Measurements from ENCODE around the gene TMEM132C. TPM values are rescaled to one million over a fixed set of nuclear protein-coding genes. Genes with fewer than 3 reads are reported as not detected.
A peak's percentile ranks its signal among the peaks of the same experiment; 100 is the strongest.

TMEM132C gene
- total and polyA plus RNA-seq, 4 donors = 0.05 to 0.08 (median 0.05) TPM; not detected in 1

GRCh38 chr12:128259556-128260070, 7.4 kb upstream of the TMEM132C start:
- H3K4me3 ChIP-seq (ENCODE audit: low read depth in 1 of 3, low read length in 3 of 3) = no peak overlapping the region
- WGBS = 8% methylated on average over 5 of the region's 5 CpGs

GRCh38 chr12:128261757-128262156, 5.2 kb upstream of the TMEM132C start:
- Histone ChIP-seq H3K27me3 (ENCODE audit: control insufficient read depth in 4 of 4, insufficient read depth in 4 of 4, low read length in 3 of 4) (peaks cover 0 to 26% (median 8%) of the 10 kb centered on the region in 4 donors), H3K9ac (ENCODE audit: low read depth in 1 of 2, low read length in 2 of 2) (no peak overlapping the region), H3K4me1 (ENCODE audit: control insufficient read depth in 4 of 4, insufficient read depth in 4 of 4, low read length in 3 of 4) (no peaks in the 10 kb centered on the region), H3K9me3 (ENCODE audit: control insufficient read depth in 4 of 4, low read length in 3 of 4) (no peaks in the 10 kb centered on the region), H3K36me3 (ENCODE audit: control insufficient read depth in 4 of 4, insufficient read depth in 3 of 4, low read depth in 1 of 4, low read length in 3 of 4) (no peaks in the 10 kb centered on the region), H3K27ac (ENCODE audit: low read depth in 1 of 2, low read length in 2 of 2) (no peak overlapping the region), H3K4me3 (ENCODE audit: low read depth in 1 of 3, low read length in 3 of 3) (no peak overlapping the region)
- DNase-seq (ENCODE audit: low spot score) = no peak
- 83% methylated on average over 3 of the region's 3 CpGs for WGBS
- TF ChIP-seq CTCF (IDR thresholded peaks at IDR 0.05; ENCODE audit: low read depth, low read length, missing input control) (no peak), ZBTB33 (IDR thresholded peaks at IDR 0.05) (no peak), EGR1 (IDR thresholded peaks at IDR 0.05; ENCODE audit: low read depth in 2 of 2) (no peak), NR2F2 (IDR thresholded peaks at IDR 0.05) (no peak), RAD21 (IDR thresholded peaks at IDR 0.05) (no peak), TAF1 (conservative IDR thresholded peaks at IDR 0.05) (no peak), YY1 (IDR thresholded peaks at IDR 0.05) (no peak), HNF4A (conservative IDR thresholded peaks at IDR 0.05) (no peak), RXRA (IDR thresholded peaks at IDR 0.05) (no peak), FOXA1 (IDR thresholded peaks at IDR 0.05) (no peak), JUND (IDR thresholded peaks at IDR 0.05) (no peak), MAX (IDR thresholded peaks at IDR 0.05) (no peak), ATF3 (IDR thresholded peaks at IDR 0.05) (no peak)

More at GRCh38 chr12:128259556-128260070, 7.4 kb upstream of the TMEM132C start:
- Histone ChIP-seq H3K27me3 (ENCODE audit: control insufficient read depth in 4 of 4, insufficient read depth in 4 of 4, low read length in 3 of 4) (peaks cover 0 to 22% (median 2%) of the 10 kb centered on the region in 4 donors), H3K36me3 (ENCODE audit: control insufficient read depth in 4 of 4, insufficient read depth in 3 of 4, low read depth in 1 of 4, low read length in 3 of 4) (no peaks in the 10 kb centered on the region), H3K27ac (ENCODE audit: low read depth in 1 of 2, low read length in 2 of 2) (no peak overlapping the region), H3K9ac (ENCODE audit: low read depth in 1 of 2, low read length in 2 of 2) (no peak overlapping the region), H3K4me1 (ENCODE audit: control insufficient read depth in 4 of 4, insufficient read depth in 4 of 4, low read length in 3 of 4) (no peaks in the 10 kb centered on the region), H3K9me3 (ENCODE audit: control insufficient read depth in 4 of 4, low read length in 3 of 4) (no peaks in the 10 kb centered on the region)
- no peak for DNase-seq (ENCODE audit: low spot score)
- TF ChIP-seq CTCF (IDR thresholded peaks at IDR 0.05; ENCODE audit: low read depth, low read length, missing input control) (peak; percentile 61), RAD21 (IDR thresholded peaks at IDR 0.05) (peak; percentile 64 to 76), FOXA1 (IDR thresholded peaks at IDR 0.05) (no peak), REST (IDR thresholded peaks at IDR 0.05) (no peak), TAF1 (conservative IDR thresholded peaks at IDR 0.05) (no peak), HNF4G (IDR thresholded peaks at IDR 0.05) (no peak)

All from liver (tissue), 9 donors.